Measurements from ENCODE around the gene CNTLN.
"Not testable (repeated sequence)": the region's sequence is repeated elsewhere in the genome, so short reads cannot be mapped to it uniquely, and the experiment has no call there.

Gene CNTLN

DNA sequence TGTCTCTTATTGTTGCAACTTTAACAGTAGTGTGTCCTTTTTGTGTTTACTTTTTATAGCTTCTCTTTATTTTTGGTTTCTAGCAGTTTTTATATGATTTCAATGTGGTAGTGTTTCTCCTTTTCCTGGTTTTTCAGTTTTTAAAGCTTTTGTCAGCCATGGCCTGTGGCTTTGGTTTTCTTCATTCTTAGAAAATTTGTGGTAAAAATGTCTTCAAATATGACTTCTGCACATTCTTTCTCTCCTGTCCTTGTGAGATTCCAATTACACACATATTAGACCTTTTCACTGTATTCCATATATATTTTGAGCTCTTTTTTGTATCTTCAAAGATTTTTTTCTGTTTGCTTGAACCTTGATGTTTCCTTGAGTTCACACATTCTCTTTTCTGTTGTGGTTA is 180.5 kb downstream of the CNTLN start:
- DNase-seq, result no peak

- no peak for DNase-seq
Measured at GRCh38 chr9:17318821-17319320, 184.0 kb downstream of the CNTLN start.

DNA sequence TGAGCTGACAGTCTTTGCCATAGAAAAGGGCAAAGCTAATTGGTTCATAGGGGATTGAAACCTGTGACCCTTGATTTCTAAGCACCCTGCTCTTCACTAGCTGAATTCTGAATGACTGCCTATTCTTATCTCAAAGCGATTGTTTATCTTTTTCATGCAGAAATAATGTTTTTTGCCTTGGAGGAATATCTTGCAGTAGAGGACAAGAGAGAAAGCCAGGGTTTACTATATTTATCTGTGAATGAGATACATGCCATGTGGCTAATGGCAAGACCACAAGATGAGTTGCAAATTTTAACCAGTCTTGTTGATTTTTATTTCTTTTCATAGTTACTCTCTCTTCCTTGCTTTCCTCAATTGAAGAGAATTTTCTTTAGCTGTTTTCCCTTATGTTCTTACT is 185.0 kb downstream of the CNTLN start:
- no peak for DNase-seq

- DNase-seq, result no peak
Measured at GRCh38 chr9:17322882-17323864, 188.3 kb downstream of the CNTLN start.

DNA sequence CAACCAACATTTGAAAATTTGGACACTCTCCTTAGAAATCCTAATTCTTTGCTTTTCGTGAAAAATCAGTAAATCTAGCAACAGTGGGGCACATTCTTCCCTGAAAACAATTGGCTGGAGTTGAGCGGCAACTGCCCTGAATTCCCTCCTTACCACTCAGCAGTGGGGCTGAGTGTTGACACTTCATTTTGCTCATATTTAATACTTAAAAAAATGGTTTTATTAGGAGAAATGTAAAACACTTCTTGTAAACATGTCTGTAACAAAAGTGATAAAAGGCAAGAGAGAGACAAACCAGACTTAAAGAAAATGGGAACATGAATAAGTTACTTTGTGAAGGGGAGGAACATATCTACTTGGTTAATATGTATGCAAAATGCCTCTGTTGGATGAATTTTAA is 193.5 kb downstream of the CNTLN start:
- DNase-seq, result no peak

DNA sequence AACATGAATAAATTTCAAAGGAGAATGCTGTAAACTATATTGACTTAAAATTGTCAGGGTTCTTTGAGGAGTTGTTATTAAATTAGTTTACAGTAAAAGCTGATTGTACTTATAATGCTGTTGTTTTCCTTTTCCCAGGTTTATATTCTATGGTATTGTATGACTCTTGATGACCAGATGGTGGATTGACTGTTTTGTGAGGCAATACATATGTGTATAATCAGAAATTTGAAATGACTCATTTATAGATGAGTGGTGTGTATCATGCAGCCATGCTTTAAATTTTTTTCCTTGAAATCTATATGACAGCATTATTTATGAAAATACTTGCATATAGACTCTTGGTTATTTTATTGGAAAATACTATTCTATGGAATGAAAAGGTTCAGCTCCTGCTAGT is 195.3 kb downstream of the CNTLN start:
- DNase-seq, result no peak

GRCh38 chr9:17332115-17332514 is 197.3 kb downstream of the CNTLN start:
- DNase-seq, result no peak

- no peak for DNase-seq
Measured at GRCh38 chr9:17339156-17339555, 204.3 kb downstream of the CNTLN start.

DNA sequence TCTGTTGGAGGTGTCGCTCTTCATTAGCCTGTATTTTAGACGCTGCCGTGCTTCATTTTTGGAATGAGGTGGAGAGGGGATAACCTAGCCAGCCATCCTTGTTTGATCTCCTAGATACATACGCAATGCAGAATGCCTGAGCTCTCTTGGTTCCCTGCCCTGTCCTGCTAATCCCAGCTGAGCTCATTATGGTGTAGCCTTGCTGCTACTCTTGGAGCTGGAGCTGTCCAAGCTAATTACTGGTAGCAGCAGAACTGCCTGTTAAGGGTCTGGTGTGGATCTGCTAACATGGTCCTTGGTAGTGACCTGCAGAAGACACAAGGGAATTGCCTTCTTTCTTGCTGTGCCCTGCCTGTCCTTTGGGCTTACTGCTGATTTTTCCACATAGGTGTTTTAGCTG is 207.9 kb downstream of the CNTLN start:
- no peak for DNase-seq

- no peak for DNase-seq
Measured at GRCh38 chr9:17349831-17350230, 215.0 kb downstream of the CNTLN start.

GRCh38 chr9:17354006-17354405 is 219.2 kb downstream of the CNTLN start:
- DNase-seq, result not testable (repeated sequence)

DNA sequence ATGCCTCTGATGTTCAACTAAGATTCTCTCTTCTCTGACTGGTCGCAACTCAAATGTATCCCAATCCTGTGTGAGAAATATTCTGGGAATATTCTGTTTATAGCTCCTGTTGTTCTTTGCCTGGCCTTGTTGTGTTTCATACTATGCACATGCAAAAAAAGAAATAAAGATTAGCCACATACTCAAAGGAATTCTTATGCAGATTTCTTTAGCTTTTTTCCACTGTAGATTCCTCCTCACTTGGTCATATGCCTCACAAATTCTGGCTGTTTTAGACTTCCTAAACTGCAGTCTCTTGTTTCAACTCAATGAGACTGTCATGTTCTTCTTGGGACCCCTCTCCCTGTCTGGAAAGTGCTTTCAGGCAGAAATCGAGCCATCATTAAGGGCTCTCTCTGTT is 226.5 kb downstream of the CNTLN start:
- no peak for DNase-seq

GRCh38 chr9:17367035-17367434 is 232.2 kb downstream of the CNTLN start:
- DNase-seq, result no peak

GRCh38 chr9:17380126-17380861 is 245.5 kb downstream of the CNTLN start:
- no peak for DNase-seq

GRCh38 chr9:17387565-17387964 is 252.7 kb downstream of the CNTLN start:
- DNase-seq, result no peak

DNA sequence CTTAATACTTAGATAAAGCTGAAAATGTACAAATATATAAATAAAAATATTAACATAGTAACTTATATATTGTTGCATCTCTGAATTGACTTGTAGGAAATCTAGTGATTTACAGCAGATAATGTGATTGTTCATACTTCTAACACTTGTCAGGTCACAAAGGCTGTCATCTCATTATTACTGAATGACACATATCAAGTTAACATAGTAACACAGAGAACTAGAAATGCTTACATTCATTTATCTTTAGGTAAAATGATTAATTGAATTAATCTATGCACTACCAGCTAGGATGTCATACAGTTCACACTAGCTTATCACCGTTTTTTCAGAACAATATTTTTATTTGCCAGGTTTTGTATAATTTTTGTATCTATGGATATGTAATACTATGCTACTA is 254.2 kb downstream of the CNTLN start:
- no peak for DNase-seq

GRCh38 chr9:17394881-17395510 is 260.2 kb downstream of the CNTLN start:
- no peak for DNase-seq

- DNase-seq, result not testable (repeated sequence)
Measured at GRCh38 chr9:17397166-17397728, 262.4 kb downstream of the CNTLN start.

DNA sequence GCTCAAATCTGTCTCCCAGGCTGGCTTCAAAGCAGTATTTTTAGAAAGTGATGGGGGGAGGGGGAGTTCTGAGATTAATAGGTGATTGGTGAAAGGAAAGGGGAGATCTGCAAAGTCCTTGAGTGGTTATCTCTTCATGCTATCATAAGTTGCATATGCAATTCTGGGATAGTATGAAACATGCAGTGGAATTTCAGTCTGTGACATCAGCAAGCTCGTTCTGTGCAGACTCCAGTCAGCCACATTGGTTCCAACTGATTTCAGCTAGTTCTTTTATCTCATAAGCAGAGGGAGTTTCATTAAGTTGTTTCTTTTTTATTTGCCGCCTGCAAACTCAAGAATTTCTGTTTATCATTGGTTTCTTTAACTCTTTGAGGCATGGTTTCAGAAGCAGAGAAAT is 263.5 kb downstream of the CNTLN start:
- no peak for DNase-seq

DNA sequence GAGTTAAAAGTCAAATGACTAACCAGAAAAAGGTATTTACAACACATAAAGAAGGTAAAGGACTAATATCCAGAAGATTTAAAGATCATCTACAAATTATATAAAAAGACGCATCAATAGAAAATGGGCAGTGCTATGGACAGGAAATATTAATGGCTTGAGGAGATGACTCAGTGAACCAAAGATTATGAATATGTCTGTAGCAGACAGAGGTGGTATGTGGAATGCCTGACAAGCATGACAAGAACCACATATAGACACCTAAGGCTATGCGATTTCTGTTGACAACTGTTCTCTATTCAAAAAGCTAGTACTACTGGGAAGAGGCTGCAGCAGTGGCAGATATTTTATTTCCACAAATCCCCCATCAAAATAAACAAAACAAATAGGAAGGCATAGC is 267.0 kb downstream of the CNTLN start:
- DNase-seq, result no peak

DNA sequence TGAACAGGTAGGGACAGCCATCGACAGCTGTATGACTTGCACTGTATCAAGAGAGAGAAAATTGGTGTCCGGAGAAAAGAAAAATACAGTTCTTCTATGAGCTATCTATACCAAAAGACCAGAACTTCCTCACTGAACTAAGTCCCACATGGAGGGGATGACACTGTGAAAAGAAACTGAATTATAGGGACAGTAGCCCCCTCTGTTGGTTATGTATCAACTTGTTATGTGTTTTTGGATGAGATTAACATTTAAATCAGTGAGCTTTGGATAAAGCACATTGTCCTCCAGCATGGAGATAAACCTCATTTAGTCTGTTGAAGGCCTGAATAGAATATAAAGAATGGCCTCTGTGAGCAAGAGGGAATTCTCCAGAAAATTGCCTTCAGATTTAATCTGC is 267.5 kb downstream of the CNTLN start:
- no peak for DNase-seq

DNA sequence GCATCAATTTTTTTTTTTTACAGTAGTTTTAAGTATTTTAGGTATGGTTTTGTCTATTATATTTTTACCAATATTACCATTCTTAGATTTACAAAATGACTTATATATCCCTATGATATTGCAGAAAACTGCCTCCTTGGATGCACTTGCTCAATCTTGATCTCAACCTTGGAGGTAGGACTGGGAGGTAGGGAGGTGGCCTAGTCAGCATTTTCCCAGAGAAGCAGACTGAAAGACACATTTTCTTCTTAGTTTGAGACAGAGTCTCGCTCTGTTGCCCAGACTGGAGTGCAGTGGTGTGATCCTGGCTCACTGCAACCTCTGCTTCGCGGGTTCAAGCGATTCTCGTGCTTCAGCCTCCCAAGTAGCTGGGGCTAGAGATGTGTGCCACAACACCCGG is 268.7 kb downstream of the CNTLN start:
- no peak for DNase-seq

- no peak for DNase-seq
Measured at GRCh38 chr9:17414986-17415385, 280.1 kb downstream of the CNTLN start.
